ENCODE data around the gene CXCL5.
A peak's percentile ranks its signal among the peaks of the same experiment; 100 is the strongest.

Gene CXCL5

DNA sequence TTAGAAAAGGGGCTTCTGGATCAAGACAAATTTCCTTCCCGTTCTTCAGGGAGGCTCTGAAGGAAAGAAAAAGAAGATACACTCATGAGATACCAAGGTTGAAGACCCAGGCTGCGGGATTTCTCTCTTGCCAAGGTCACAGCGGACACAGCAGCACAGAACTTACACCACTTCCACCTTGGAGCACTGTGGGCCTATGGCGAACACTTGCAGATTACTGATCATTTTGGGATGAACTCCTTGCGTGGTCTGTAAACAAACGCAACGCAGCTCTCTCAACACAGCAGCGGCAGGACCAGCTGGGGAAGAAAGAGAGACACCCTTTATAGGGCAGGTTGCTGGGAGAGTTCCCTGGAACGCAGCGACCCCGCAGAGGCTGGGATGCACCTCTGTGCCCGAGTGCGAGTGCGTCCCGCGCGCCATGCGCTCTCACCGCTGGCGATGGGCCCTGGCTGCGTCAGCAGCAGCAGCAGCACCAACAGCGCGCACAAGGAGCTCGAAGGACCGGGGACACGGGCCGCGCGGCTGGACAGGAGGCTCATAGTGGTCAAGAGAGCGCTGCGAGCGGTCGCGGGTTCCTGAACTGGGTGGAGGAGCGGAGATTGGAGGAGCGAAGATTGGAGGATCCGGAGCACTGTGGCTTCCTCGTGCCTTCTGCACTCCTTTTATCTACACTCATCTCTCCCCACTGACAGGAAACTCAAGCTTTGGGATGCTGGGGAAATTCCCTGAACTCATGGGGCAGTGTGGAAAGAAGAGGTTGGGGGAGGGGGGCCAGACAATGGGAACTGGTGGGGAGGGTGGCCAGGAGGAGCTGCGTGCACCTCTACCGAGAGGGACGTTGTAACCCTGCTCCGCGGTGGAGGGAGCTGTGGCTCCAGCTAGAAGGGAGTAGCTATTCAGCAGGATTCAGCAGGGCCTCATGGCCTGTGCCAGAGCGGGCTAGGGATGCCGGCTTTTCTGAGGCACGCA lies at the start of gene CXCL5:
TSS of gene CXCL5 (minus strand) at position 638 of the 972 bp plus-strand sequence. CDS start at position 542, 96 bp downstream.
- peak within 1 kb of the TSS; percentile 50 for H3K4me3 ChIP-seq (replicated peaks; ENCODE audit: low read depth, low read length)
- peak; percentile 81 for DNase-seq (ENCODE audit: low read depth)
- TF ChIP-seq, protein P1, sequence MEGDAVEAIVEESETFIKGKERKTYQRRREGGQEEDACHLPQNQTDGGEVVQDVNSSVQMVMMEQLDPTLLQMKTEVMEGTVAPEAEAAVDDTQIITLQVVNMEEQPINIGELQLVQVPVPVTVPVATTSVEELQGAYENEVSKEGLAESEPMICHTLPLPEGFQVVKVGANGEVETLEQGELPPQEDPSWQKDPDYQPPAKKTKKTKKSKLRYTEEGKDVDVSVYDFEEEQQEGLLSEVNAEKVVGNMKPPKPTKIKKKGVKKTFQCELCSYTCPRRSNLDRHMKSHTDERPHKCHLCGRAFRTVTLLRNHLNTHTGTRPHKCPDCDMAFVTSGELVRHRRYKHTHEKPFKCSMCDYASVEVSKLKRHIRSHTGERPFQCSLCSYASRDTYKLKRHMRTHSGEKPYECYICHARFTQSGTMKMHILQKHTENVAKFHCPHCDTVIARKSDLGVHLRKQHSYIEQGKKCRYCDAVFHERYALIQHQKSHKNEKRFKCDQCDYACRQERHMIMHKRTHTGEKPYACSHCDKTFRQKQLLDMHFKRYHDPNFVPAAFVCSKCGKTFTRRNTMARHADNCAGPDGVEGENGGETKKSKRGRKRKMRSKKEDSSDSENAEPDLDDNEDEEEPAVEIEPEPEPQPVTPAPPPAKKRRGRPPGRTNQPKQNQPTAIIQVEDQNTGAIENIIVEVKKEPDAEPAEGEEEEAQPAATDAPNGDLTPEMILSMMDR (IDR thresholded peaks at IDR 0.05; ENCODE audit: low read length, missing control alignments), result peak; percentile 37

DNA sequence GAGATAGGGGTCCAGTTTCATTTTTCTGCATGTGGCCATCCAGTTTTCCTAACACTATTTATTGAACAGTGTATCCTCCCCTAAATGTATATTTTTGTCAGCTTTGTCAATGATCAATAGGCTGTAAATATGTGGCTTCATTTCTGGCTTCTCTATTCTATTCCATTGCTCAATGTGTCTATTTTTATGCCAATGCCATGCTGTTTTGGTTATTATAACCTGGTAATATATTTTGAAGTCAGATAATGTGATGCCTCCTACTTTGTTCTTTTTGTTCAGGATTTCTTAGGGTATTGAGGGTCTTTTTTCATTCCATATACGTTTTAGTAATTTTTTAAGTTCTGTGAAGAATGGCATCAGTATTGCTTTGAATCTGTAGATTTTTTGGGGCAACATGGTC lies 48.7 kb upstream of the CXCL5 start:
- no peak for DNase-seq (ENCODE audit: low read depth)
- TF ChIP-seq, protein P1 (IDR thresholded peaks at IDR 0.05; ENCODE audit: low read length, missing control alignments), result no peak
- no peak overlapping the region for H3K4me3 ChIP-seq (replicated peaks; ENCODE audit: low read depth, low read length)

DNA sequence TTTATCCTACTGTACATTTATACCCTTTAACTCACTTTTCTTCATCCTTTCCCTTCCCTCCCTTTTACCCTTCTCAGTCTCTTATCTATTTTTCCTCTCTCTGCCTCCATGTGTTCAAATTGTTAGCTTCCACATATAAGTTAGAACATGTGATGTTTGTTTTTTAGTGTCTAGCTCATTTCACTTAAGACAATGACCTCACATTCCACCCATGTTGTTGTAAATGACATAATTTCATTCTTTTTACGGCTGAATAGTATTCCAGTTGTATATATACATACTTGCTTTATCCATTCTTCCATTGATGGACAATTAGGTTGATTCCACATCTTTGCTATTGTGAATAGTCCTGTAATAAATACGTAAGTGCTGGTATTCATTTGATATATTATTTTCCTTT lies 47.3 kb upstream of the CXCL5 start:
- TF ChIP-seq, protein P1 (IDR thresholded peaks at IDR 0.05; ENCODE audit: low read length, missing control alignments), result no peak
- no peak overlapping the region for H3K4me3 ChIP-seq (replicated peaks; ENCODE audit: low read depth, low read length)
- no peak for DNase-seq (ENCODE audit: low read depth)

DNA sequence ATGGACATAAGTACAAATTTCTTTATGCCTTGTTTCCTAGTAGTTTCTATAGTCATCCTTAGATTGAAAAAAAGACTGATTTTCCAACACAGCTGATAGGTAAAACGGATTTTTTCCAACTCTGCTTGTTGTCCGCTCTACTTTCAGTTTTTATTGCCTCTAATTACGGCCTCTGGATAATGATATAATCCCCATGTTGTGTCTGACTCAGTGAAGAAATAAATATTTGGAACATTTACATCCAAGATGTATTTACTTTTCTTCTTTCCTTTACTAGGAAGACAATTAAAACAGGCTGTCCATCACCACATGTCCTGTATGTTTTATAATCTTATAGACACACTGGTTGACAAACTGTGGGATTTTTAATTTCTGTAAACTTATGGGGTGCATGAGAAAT lies 46.8 kb upstream of the CXCL5 start:
- no peak for DNase-seq (ENCODE audit: low read depth)
- no peak overlapping the region for H3K4me3 ChIP-seq (replicated peaks; ENCODE audit: low read depth, low read length)
- TF ChIP-seq, protein P1 (IDR thresholded peaks at IDR 0.05; ENCODE audit: low read length, missing control alignments), result no peak

DNA sequence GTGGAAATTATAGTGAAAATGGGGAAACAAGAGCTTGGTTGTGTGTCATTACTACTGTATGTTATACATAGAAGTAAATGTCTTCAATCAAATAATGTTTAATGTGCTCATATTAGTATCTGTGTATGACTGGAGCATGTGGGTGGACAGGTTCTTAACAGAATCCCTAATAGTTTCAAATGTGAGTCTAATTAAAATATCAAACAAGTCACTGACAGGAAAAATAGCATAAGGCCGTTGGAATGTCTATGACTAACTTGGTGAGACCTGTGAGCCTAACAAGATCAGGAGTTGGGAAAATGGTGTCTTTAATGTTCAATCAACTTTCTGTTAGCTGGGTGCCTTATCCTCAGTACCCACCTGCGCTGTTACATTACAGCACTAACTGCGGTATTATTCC lies 46.2 kb upstream of the CXCL5 start:
- TF ChIP-seq, protein P1 (IDR thresholded peaks at IDR 0.05; ENCODE audit: low read length, missing control alignments), result no peak
- no peak for DNase-seq (ENCODE audit: low read depth)

DNA sequence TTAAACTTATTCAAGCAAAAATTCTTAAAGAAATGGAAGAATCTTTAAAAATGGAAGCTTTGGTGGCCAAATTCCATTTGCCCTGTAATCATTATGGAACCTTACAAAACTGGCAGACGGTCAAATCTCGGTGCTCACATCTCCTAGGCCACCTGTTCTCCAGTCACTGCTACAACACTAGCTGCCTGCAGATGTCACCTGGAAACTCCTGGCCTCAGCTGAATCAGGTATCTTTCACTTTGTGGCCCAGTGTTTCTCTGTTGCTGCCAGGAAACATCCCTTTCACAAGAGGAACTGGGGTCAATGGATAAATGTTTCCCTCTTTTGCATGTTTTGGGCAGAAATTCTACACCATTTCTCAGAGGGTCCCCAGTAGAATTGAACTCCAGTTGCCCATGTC lies 44.2 kb upstream of the CXCL5 start:
- no peak overlapping the region for H3K4me3 ChIP-seq (replicated peaks; ENCODE audit: low read depth, low read length)
- TF ChIP-seq, protein P1 (IDR thresholded peaks at IDR 0.05; ENCODE audit: low read length, missing control alignments), result no peak
- no peak for DNase-seq (ENCODE audit: low read depth)

More for the DNA sequence above, 46.2 kb upstream of the CXCL5 start:
- H3K4me3 ChIP-seq (replicated peaks; ENCODE audit: low read depth, low read length), result no peak overlapping the region

Data from fibroblast of pulmonary artery (primary cell).